ENCODE data around the gene RPAP3.

GRCh38 chr12:47747596-47748506 is 42.0 kb upstream of the RPAP3 start:
- TF ChIP-seq CTCF (conservative IDR thresholded peaks at IDR 0.05; ENCODE audit: low read length) (no peak), EZH2phosphoT487 (IDR thresholded peaks at IDR 0.05; ENCODE audit: borderline replicate concordance) (no peak)
